ENCODE data around the gene TBC1D21.

DNA sequence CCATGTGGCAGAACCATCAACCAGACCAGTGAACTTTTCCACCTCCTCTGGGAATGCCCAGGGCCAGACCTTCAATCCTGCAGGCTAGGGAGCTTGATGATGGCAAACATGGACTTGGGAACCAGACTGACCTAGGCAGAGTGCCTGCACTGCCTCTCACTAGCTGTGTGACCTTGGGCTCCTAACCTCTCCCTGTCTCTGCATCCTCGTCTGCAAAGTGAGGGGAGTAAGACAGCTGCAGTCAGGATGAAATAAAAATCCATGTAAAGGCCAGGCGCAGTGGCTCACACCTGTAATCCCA lies 35.4 kb downstream of the TBC1D21 start:
- no peak for TF ChIP-seq EZH2 (IDR thresholded peaks at IDR 0.05)
- TF ChIP-seq, protein P1, sequence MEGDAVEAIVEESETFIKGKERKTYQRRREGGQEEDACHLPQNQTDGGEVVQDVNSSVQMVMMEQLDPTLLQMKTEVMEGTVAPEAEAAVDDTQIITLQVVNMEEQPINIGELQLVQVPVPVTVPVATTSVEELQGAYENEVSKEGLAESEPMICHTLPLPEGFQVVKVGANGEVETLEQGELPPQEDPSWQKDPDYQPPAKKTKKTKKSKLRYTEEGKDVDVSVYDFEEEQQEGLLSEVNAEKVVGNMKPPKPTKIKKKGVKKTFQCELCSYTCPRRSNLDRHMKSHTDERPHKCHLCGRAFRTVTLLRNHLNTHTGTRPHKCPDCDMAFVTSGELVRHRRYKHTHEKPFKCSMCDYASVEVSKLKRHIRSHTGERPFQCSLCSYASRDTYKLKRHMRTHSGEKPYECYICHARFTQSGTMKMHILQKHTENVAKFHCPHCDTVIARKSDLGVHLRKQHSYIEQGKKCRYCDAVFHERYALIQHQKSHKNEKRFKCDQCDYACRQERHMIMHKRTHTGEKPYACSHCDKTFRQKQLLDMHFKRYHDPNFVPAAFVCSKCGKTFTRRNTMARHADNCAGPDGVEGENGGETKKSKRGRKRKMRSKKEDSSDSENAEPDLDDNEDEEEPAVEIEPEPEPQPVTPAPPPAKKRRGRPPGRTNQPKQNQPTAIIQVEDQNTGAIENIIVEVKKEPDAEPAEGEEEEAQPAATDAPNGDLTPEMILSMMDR (IDR thresholded peaks at IDR 0.05): no peak
- no peak for TF ChIP-seq EZH2phosphoT487 (IDR thresholded peaks at IDR 0.05)

Data from neural progenitor cell (in vitro differentiated cells).